PC-9 (cell line): ENCODE data around the gene MPDU1. TPM values are rescaled to one million over a fixed set of nuclear protein-coding genes. Genes with fewer than 3 reads are reported as not detected.

Source experiments
- BruUV-seq: library from RNA; stranded (reverse); fragments of 400-500 nt; replicated peaks from 2 replicates; lab custom pipeline; 2021; lab: Mats Ljungman, UMichigan
- CTCF ChIA-PET: fragments of 300-600 bp; sonication (Branson Sonifier 250); formaldehyde crosslinking; loops from one replicate; lab custom pipeline; 2022; ENCODE audit warnings: antibody characterized with exemption; lab: Charles Lee
- POLR2A ChIA-PET: fragments of 300-600 bp; sonication (Branson Sonifier 250); formaldehyde crosslinking; loops from one replicate; lab custom pipeline; 2022; ENCODE audit warnings: antibody characterized with exemption; ENCODE audit not compliant: unreplicated experiment; lab: Charles Lee
- DNase-seq, 2 experiments: peaks; one replicate each; pipeline versions ENCODE4 v3.0.0 to v3.0.0-alpha.2; 2015 to 2022; ENCODE audit warnings: mixed read lengths in 1 of 2
- H2AFZ ChIP-seq: fragments of 200-600 bp; sonication (generic); 2 replicates; pipeline ENCODE4 v1.8.1; 2017; ENCODE audit warnings: antibody characterized with exemption
- H3F3A ChIP-seq: fragments of 200-600 bp; sonication (generic); 2 replicates; pipeline ENCODE4 v1.8.1; 2017; ENCODE audit warnings: antibody characterized with exemption, mild to moderate bottlenecking, low read depth; ENCODE audit not compliant: insufficient read depth
- H3K27ac ChIP-seq: fragments of 200-600 bp; sonication (generic); 2 replicates; pipeline ENCODE4 v1.6.1; 2016; ENCODE audit warnings: mixed run types
- H3K27me3 ChIP-seq: fragments of 200-600 bp; sonication (generic); 2 replicates; pipeline ENCODE4 v1.6.1; 2016; ENCODE audit warnings: low read depth, mixed run types; ENCODE audit not compliant: insufficient read depth
- H3K36me3 ChIP-seq: fragments of 200-600 bp; sonication (generic); 2 replicates; pipeline ENCODE4 v1.6.1; 2016; ENCODE audit warnings: low read depth, mixed run types
- H3K4me1 ChIP-seq: fragments of 200-600 bp; sonication (generic); replicated peaks from 2 replicates; pipeline ENCODE4 v1.6.1; 2016; ENCODE audit warnings: mixed run types; ENCODE audit not compliant: insufficient read depth
- H3K4me2 ChIP-seq: fragments of 200-600 bp; sonication (generic); 2 replicates; pipeline ENCODE4 v1.6.1; 2017; ENCODE audit warnings: mixed run types
- H3K4me3 ChIP-seq: fragments of 200-600 bp; sonication (generic); 2 replicates; pipeline ENCODE4 v1.6.1; 2016; ENCODE audit warnings: mixed run types
- H3K79me2 ChIP-seq: fragments of 200-600 bp; sonication (generic); 2 replicates; pipeline ENCODE4 v1.6.1; 2017; ENCODE audit warnings: low read depth, mixed run types
- H3K9me2 ChIP-seq: fragments of 200-600 bp; sonication (generic); 2 replicates; pipeline ENCODE4 v1.8.1; 2017; ENCODE audit warnings: mild to moderate bottlenecking; ENCODE audit not compliant: insufficient read depth
- H3K9me3 ChIP-seq: fragments of 200-600 bp; sonication (generic); 2 replicates; pipeline ENCODE4 v1.8.1; 2016; ENCODE audit warnings: low read depth; ENCODE audit not compliant: insufficient read depth
- H4K20me1 ChIP-seq: fragments of 200-600 bp; sonication (generic); 2 replicates; pipeline ENCODE4 v1.8.1; 2017; ENCODE audit not compliant: insufficient read depth
- EZH2 ChIP-seq: fragments of 200-600 bp; sonication (generic); IDR thresholded peaks from 2 replicates; pipeline ENCODE4 v1.8.0; 2017; ENCODE audit warnings: antibody characterized with exemption, low read depth
- intact Hi-C: fragments of 100-400 bp; cut with micrococcal nuclease; formaldehyde crosslinking; loops from one replicate; pipeline ENCODE4 v1.10.0; 2022; ENCODE audit not compliant: unreplicated experiment
- total RNA-seq: library from RNA; stranded (reverse); gene quantifications from 2 replicates; pipeline ENCODE4 v1.2.3, GENCODE V29; 2021
- TF ChIP-seq, protein P1 (sequence below): fragments of 200-600 bp; sonication (generic); conservative IDR thresholded peaks from 2 replicates; pipeline ENCODE4 v1.6.1; 2017; ENCODE audit warnings: mixed run types, antibody characterized with exemption, mild to moderate bottlenecking, moderate library complexity

The MPDU1 gene
- total RNA-seq, 1 experiment from 2014 or later, result 44.2 TPM

DNA sequence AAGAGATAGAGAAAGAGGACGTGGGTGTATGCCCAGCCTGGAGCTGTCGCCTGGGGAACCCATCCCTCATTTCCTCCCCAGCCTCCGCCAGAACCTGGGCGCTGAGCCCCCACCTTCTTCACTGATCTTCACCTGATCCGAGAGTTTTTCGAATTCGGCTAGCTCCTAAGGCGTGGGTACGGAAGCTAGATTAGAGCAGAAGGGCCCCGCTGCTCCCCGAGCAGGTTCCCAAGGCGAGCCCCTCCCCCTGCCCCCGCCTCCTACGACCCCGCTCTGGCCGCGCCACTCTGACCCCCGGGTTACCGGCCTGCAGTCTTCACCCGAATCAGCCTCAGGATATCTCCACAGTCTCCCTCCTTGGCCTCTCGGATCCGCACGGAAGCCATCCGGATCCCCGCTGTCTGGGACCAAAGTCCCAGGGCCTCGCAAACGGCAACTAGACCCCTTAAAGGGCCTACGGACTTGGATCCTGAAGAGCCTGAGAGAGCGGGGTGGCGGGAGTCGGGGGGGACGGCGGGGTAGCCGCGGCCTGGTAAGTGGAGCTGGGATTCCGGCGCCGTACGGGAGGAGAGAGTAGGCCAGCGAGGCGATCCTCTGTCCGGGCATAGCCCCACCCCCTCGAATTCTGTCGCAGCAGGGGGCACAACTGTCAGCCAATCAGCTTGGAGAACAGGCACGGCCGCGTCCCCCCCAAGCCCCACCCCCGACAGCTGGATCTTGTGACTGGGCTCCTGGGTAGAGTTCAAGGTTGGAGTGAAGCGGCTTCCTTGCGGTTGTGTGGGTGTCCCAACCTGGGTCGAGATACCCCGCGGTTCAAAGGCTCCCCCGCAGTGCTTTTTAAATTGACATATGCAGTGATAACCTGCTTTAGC lies 43.8 kb downstream of the MPDU1 start, which contains the start of gene SAT2:
Gene SAT2, minus strand, starts transcription at position 572 of the 872 bp plus-strand sequence. Its CDS starts 186 bp downstream, at position 386.
- ChIA-PET POLR2A (interaction anchor here (0.6 to 1.5 kb wide), 9 partner anchors 12 to 603 kb away, joined by 3 to 9 read pairs (median 7); partner anchors contain the start of genes DVL2, SOX15 and TP53), CTCF (interaction anchor here (0.6 to 1.3 kb wide), 3 partner anchors 14 to 391 kb away, joined by 3 to 4 read pairs (median 4); partner anchors contain the start of genes TP53 and WRAP53)
- Histone ChIP-seq H3K4me1 (peaks cover 4% of the 10 kb centered on the region; the same call in 1 of the 2 replicates), H2AFZ (peak within 1 kb of the TSS; percentile 89), H3K4me2 (peak within 1 kb of the TSS; percentile 81), H3K36me3 (no peaks in the 10 kb centered on the region), H3K9me3 (no peaks in the 10 kb centered on the region), H3K79me2 (no peaks in the 10 kb centered on the region), H3K27me3 (no peaks in the 10 kb centered on the region), H3K27ac (peak within 1 kb of the TSS; percentile 47; the same call in 1 of the 2 replicates), H3K4me3 (peak within 1 kb of the TSS; percentile 79), H4K20me1 (no peaks in the 10 kb centered on the region), H3K9me2 (no peaks in the 10 kb centered on the region), H3F3A (no peaks in the 10 kb centered on the region)
- DNase-seq, result peak; percentile 74 to 97
- TF ChIP-seq EZH2, result no peak
- TF ChIP-seq, protein P1, sequence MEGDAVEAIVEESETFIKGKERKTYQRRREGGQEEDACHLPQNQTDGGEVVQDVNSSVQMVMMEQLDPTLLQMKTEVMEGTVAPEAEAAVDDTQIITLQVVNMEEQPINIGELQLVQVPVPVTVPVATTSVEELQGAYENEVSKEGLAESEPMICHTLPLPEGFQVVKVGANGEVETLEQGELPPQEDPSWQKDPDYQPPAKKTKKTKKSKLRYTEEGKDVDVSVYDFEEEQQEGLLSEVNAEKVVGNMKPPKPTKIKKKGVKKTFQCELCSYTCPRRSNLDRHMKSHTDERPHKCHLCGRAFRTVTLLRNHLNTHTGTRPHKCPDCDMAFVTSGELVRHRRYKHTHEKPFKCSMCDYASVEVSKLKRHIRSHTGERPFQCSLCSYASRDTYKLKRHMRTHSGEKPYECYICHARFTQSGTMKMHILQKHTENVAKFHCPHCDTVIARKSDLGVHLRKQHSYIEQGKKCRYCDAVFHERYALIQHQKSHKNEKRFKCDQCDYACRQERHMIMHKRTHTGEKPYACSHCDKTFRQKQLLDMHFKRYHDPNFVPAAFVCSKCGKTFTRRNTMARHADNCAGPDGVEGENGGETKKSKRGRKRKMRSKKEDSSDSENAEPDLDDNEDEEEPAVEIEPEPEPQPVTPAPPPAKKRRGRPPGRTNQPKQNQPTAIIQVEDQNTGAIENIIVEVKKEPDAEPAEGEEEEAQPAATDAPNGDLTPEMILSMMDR, result no peak
- BruUV-seq, result no TSS peak
- intact Hi-C loops, result no loop called here

DNA sequence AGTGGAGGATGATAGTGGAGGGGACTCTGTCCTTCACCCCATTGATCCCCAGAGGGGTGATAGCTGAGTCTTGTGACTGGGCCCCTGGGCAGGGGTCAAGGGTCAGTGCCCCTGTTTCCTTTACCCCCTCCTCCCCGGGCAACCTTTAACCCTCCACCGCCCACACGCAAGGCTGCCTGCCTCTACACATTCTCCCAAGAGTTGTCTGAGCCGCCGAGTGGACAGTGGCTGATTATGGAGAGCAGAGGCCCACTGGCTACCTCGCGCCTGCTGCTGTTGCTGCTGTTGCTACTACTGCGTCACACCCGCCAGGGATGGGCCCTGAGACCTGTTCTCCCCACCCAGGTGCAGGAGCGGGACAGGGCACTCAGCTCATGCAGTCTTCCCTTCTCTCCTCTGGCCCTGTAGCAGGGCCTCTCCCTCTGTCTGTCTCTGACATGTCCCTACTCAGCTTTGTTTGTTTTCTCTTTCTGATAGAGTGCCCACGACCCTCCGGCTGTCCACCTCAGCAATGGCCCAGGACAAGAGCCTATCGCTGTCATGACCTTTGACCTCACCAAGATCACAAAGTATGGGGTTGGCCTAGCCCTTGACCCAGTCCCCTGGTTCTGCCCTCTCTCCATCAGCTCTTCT lies 46.4 kb downstream of the MPDU1 start, which contains the start of gene SHBG:
Gene SHBG, plus strand, starts transcription at position 197 of the 633 bp plus-strand sequence. Its CDS starts 38 bp downstream, at position 235.
- no TSS peak for BruUV-seq
- no peak within 1 kb of the TSS for H3K4me3 ChIP-seq
- H3K9me2 ChIP-seq, result no peaks in the 10 kb centered on the region
- no peaks in the 10 kb centered on the region for H3K36me3 ChIP-seq
- H3K27me3 ChIP-seq, result no peaks in the 10 kb centered on the region
- H3K4me2 ChIP-seq, result no peak within 1 kb of the TSS
- H3K4me1 ChIP-seq, result peaks cover 4% of the 10 kb centered on the region; the same call in 1 of the 2 replicates
- intact Hi-C loops, result loop anchor here (5.0 kb wide), 1 partner anchor 57 kb away; the partner anchor contains the start of genes TP53 and WRAP53
- TF ChIP-seq, protein P1, result no peak
- no peak for TF ChIP-seq EZH2
- no peaks in the 10 kb centered on the region for H4K20me1 ChIP-seq
- H3K9me3 ChIP-seq, result no peaks in the 10 kb centered on the region
- CTCF ChIA-PET, result interaction anchor here (0.7 kb wide), 1 partner anchor 21 kb away, joined by 4 read pairs; no protein-coding TSS in a partner anchor
- POLR2A ChIA-PET, result interaction anchor here (0.6 kb wide), 2 partner anchors 57 to 58 kb away, joined by 3 to 8 read pairs; no protein-coding TSS in a partner anchor
- no peak for DNase-seq
- H2AFZ ChIP-seq, result no peak within 1 kb of the TSS
- no peaks in the 10 kb centered on the region for H3K79me2 ChIP-seq
- no peak within 1 kb of the TSS for H3K27ac ChIP-seq
- no peaks in the 10 kb centered on the region for H3F3A ChIP-seq
